PC-3 (cell line): Measurements from ENCODE around the gene FOXP4. TPM values are rescaled to one million over a fixed set of nuclear protein-coding genes. Genes with fewer than 3 reads are reported as not detected.
"Not testable (repeated sequence)": the region's sequence is repeated elsewhere in the genome, so short reads cannot be mapped to it uniquely, and the experiment has no call there.

Source experiments
- ATAC-seq: fragments of 200-7000 bp; cut with Tn5 transposase; 2 replicates; pipeline ENCODE4 v1.9.1; 2020; ENCODE audit warnings: mild to moderate bottlenecking, moderate library complexity
- BruUV-seq: library from RNA; stranded (reverse); fragments of 400-500 nt; replicated peaks from 2 replicates; lab custom pipeline; 2021; lab: Mats Ljungman, UMichigan
- CTCF ChIA-PET: fragments of 300-600 bp; sonication (Branson Sonifier 250); formaldehyde crosslinking; loops from one replicate; lab custom pipeline; 2022; ENCODE audit warnings: antibody characterized with exemption; lab: Charles Lee
- POLR2A ChIA-PET: fragments of 300-600 bp; sonication (Branson Sonifier 250); formaldehyde crosslinking; loops from one replicate; lab custom pipeline; 2022; ENCODE audit warnings: antibody characterized with exemption; ENCODE audit not compliant: unreplicated experiment; lab: Charles Lee
- DNase-seq: peaks from one replicate; pipeline ENCODE4 v3.0.0-alpha.2; 2015
- H2AFZ ChIP-seq: fragments of 300-600 bp; sonication (generic); 2 replicates; pipeline ENCODE4 v1.6.0; 2016; ENCODE audit warnings: antibody characterized with exemption, low read length
- H3F3A ChIP-seq: fragments of 300-600 bp; sonication (generic); one replicate; pipeline ENCODE4 v1.6.0; 2017; ENCODE audit warnings: antibody characterized with exemption, low read length, control low read depth, mild to moderate bottlenecking; ENCODE audit not compliant: unreplicated experiment
- H3K27ac ChIP-seq: fragments of 300-600 bp; sonication (generic); 2 replicates; pipeline ENCODE4 v1.5.1; 2016; ENCODE audit warnings: mild to moderate bottlenecking, low read length
- H3K27me3 ChIP-seq: fragments of 300-600 bp; sonication (generic); 2 replicates; pipeline ENCODE4 v1.6.1; 2016; ENCODE audit warnings: low read length, mixed read lengths
- H3K36me3 ChIP-seq: fragments of 300-600 bp; sonication (generic); 2 replicates; pipeline ENCODE4 v1.6.1; 2016; ENCODE audit warnings: low read depth, mixed run types, low read length, mixed read lengths
- H3K4me1 ChIP-seq: fragments of 300-600 bp; sonication (generic); 2 replicates; pipeline ENCODE4 v1.5.1; 2016; ENCODE audit warnings: low read length; ENCODE audit not compliant: insufficient read depth
- H3K4me2 ChIP-seq: fragments of 300-600 bp; sonication (generic); 2 replicates; pipeline ENCODE4 v1.6.0; 2016; ENCODE audit warnings: low read length
- H3K4me3 ChIP-seq: fragments of 300-600 bp; sonication (generic); 2 replicates; pipeline ENCODE4 v1.5.1; 2016; ENCODE audit warnings: mild to moderate bottlenecking, low read length, mixed read lengths
- H3K79me2 ChIP-seq: fragments of 300-600 bp; sonication (generic); 2 replicates; pipeline ENCODE4 v1.6.1; 2017; ENCODE audit warnings: low read length, mixed read lengths
- H3K9ac ChIP-seq: fragments of 300-600 bp; sonication (generic); 2 replicates; pipeline ENCODE4 v1.6.0; 2016; ENCODE audit warnings: mild to moderate bottlenecking, low read length
- H3K9me2 ChIP-seq: fragments of 300-600 bp; sonication (generic); replicated peaks from 2 replicates; pipeline ENCODE4 v1.6.1; 2016; ENCODE audit warnings: mixed run types, low read length, mixed read lengths
- H3K9me3 ChIP-seq: fragments of 300-600 bp; sonication (generic); 2 replicates; pipeline ENCODE4 v1.6.1; 2016; ENCODE audit warnings: low read length, mixed read lengths
- H4K20me1 ChIP-seq: fragments of 300-600 bp; sonication (generic); 2 replicates; pipeline ENCODE4 v1.6.1; 2016; ENCODE audit warnings: low read length, mixed read lengths
- CTCF ChIP-seq: fragments of 300-600 bp; sonication (generic); conservative IDR thresholded peaks from 2 replicates; pipeline ENCODE4 v1.5.1; 2017; ENCODE audit warnings: antibody characterized with exemption, low read depth, mild to moderate bottlenecking, low read length
- EZH2 ChIP-seq: fragments of 300-600 bp; sonication (generic); IDR thresholded peaks from one replicate; pipeline ENCODE4 v1.6.1; 2017; ENCODE audit warnings: antibody characterized with exemption, mild to moderate bottlenecking, low read length; ENCODE audit not compliant: unreplicated experiment
- EZH2phosphoT487 ChIP-seq: fragments of 300-600 bp; sonication (generic); IDR thresholded peaks from 2 replicates; pipeline ENCODE4 v1.6.1; 2018; ENCODE audit warnings: mild to moderate bottlenecking, antibody characterized with exemption, low read length, borderline replicate concordance
- intact Hi-C: fragments of 100-400 bp; cut with micrococcal nuclease; formaldehyde crosslinking; loops from 2 replicates; pipeline ENCODE4 v1.9.0; 2023
- total RNA-seq: library from RNA; depleted of rRNA; stranded (reverse); fragments of >200 nt; gene quantifications from 2 replicates; pipeline ENCODE4 v1.2.3, GENCODE V29; 2014

FOXP4 gene
- total RNA-seq, 1 experiment from 2014 or later = 6.7 TPM

DNA sequence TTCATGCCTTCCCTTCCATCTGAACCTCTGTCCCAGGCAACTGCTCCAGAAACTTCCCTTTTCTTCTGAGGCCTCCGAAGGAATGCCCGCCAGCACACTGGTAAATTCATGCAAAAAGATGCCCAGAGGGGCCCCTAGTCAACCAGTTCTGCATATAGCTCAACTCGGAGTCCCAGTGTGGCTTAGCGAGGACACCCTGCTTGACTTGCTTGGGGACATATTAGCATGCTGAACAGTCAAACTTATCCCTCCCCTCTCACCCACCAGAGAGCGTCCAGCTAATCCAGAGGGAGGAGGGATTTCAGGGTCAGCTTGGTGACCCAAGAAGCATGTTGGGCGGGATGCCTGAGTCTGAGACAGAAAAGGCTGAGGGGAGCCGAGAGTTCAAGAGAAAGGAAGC, 69.1 kb downstream of the FOXP4 start:
- H3K9me3 ChIP-seq = no peaks in the 10 kb centered on the region
- no peak overlapping the region for H3K4me3 ChIP-seq
- no peaks in the 10 kb centered on the region for H3K36me3 ChIP-seq
- TF ChIP-seq CTCF = no peak
- TF ChIP-seq EZH2 = no peak
- no peak for TF ChIP-seq EZH2phosphoT487
- H3K9ac ChIP-seq = no peak overlapping the region
- intact Hi-C loops = no loop called here
- no peaks in the 10 kb centered on the region for H3K9me2 ChIP-seq
- H3F3A ChIP-seq = no peaks in the 10 kb centered on the region
- H3K79me2 ChIP-seq = no peaks in the 10 kb centered on the region
- no peaks in the 10 kb centered on the region for H3K4me1 ChIP-seq
- ATAC-seq (no peak), DNase-seq (no peak)
- no TSS peak for BruUV-seq
- no peak overlapping the region for H3K27ac ChIP-seq
- H3K27me3 ChIP-seq = no peaks in the 10 kb centered on the region
- no peak overlapping the region for H2AFZ ChIP-seq
- H3K4me2 ChIP-seq = no peak overlapping the region
- POLR2A ChIA-PET = no interaction called here
- CTCF ChIA-PET = interaction anchor here (0.6 kb wide), 1 partner anchor 411 kb away, joined by 5 read pairs; no protein-coding TSS in a partner anchor
- no peaks in the 10 kb centered on the region for H4K20me1 ChIP-seq

- no peaks in the 10 kb centered on the region for H3K9me2 ChIP-seq
- TF ChIP-seq EZH2 = no peak
- no peak for TF ChIP-seq EZH2phosphoT487
- TF ChIP-seq CTCF = no peak
- no peak overlapping the region for H3K4me3 ChIP-seq
- H3K9me3 ChIP-seq = no peaks in the 10 kb centered on the region
- ChIA-PET POLR2A (interaction anchor here (0.6 kb wide), 1 partner anchor 16 kb away, joined by 3 read pairs; no protein-coding TSS in a partner anchor), CTCF (no interaction called here)
- no peaks in the 10 kb centered on the region for H3K27me3 ChIP-seq
- no peaks in the 10 kb centered on the region for H3K4me1 ChIP-seq
- no peaks in the 10 kb centered on the region for H3K36me3 ChIP-seq
- no peak overlapping the region for H3K27ac ChIP-seq
- no peak overlapping the region for H3K4me2 ChIP-seq
- no TSS peak for BruUV-seq
- H4K20me1 ChIP-seq = no peaks in the 10 kb centered on the region
- ATAC-seq (no peak), DNase-seq (no peak)
- no peaks in the 10 kb centered on the region for H3F3A ChIP-seq
- H3K9ac ChIP-seq = no peak overlapping the region
- no peaks in the 10 kb centered on the region for H3K79me2 ChIP-seq
- intact Hi-C loops = no loop called here
- no peak overlapping the region for H2AFZ ChIP-seq
Measured at GRCh38 chr6:41618598-41618997, 72.4 kb downstream of the FOXP4 start.

DNA sequence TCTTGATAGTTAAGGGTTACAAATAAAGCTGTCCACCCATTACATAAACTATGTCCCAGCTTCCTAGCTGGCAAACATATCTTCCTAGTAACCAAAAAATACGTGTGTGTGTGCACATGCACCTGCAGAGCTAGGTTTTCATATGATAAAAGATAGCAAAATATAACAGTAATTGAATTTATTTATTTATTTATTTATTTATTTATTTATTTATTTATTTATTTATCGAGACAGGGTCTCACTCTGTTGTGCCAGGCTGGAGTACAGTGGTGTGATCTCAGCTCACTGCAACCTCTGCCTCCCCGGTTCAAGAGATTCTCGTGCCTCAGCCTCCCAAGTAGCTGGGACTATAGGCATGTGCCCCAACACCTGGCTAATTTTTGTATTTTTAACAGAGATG, 73.0 kb downstream of the FOXP4 start:
- H3K27me3 ChIP-seq, H3K9me2 ChIP-seq, intact Hi-C loops, H3K36me3 ChIP-seq, DNase-seq, H3K79me2 ChIP-seq, H3K9me3 ChIP-seq, H3K4me3 ChIP-seq, ATAC-seq, H2AFZ ChIP-seq, H3F3A ChIP-seq, BruUV-seq, H3K9ac ChIP-seq, H3K27ac ChIP-seq, H4K20me1 ChIP-seq, H3K4me1 ChIP-seq, H3K4me2 ChIP-seq, CTCF ChIA-PET: not testable (repeated sequence)
- POLR2A ChIA-PET = interaction anchor here (0.6 kb wide), 1 partner anchor 17 kb away, joined by 3 read pairs; no protein-coding TSS in a partner anchor
